Upper lobe of left lung (tissue), 6 donors: ENCODE measurements around the gene SGPL1. TPM values are rescaled to one million over a fixed set of nuclear protein-coding genes. Genes with fewer than 3 reads are reported as not detected.

Experiments used
- ATAC-seq, 2 donors: fragments of 200-7000 bp; cut with Tn5 transposase; one replicate each; pipeline ENCODE4 v1.9.1; 2022; ENCODE audit warnings: mild to moderate bottlenecking in 2 of 2, moderate library complexity in 2 of 2; ENCODE audit not compliant: low FRiP score in 2 of 2
- DNase-seq, 2 donors: peaks; one replicate each; pipeline ENCODE4 v3.0.0-alpha.2; 2019 to 2020
- H3K27ac ChIP-seq, 4 donors: fragments of 200-600 bp; sonication (generic); one replicate each; pipeline ENCODE4 v1.5.1; 2016 to 2019
- H3K27me3 ChIP-seq, 4 donors: fragments of 200-600 bp; sonication (generic); one replicate each; pipeline ENCODE4 v1.5.1; 2017 to 2019
- H3K36me3 ChIP-seq, 4 donors: fragments of 200-600 bp; sonication (generic); one replicate each; pipeline ENCODE4 v1.5.1; 2016 to 2019
- H3K4me1 ChIP-seq, 4 donors: fragments of 200-600 bp; sonication (generic); one replicate each; pipeline ENCODE4 v1.5.1; 2018 to 2019
- H3K4me3 ChIP-seq, 4 donors: fragments of 200-600 bp; sonication (generic); one replicate each; pipeline ENCODE4 v1.5.1; 2017 to 2019; ENCODE audit warnings: mild to moderate bottlenecking in 2 of 4, moderate library complexity in 1 of 4
- H3K9me3 ChIP-seq, 4 donors: fragments of 200-600 bp; sonication (generic); one replicate each; pipeline ENCODE4 v1.5.1; 2018 to 2019
- CTCF ChIP-seq, 6 experiments: fragments of 450-650 bp in 4 of 6; fragments of 200-600 bp in 2 of 6; sonication (generic) in 2 of 6; IDR thresholded peaks; one replicate each; pipeline ENCODE4 v1.5.1; 2016 to 2019; ENCODE audit warnings: antibody characterized with exemption in 6 of 6
- EP300 ChIP-seq, 4 donors: sonication (generic); formaldehyde crosslinking; IDR thresholded peaks; one replicate each; pipeline ENCODE4 v1.5.1; 2017; ENCODE audit warnings: antibody characterized with exemption in 4 of 4, control low read depth in 2 of 4
- POLR2A ChIP-seq, 4 donors: fragments of 450-650 bp; IDR thresholded peaks; one replicate each; pipeline ENCODE4 v1.5.1; 2016 to 2017; ENCODE audit warnings: antibody characterized with exemption in 4 of 4, mild to moderate bottlenecking in 2 of 4
- POLR2AphosphoS5 ChIP-seq, 2 donors: sonication (generic); formaldehyde crosslinking; IDR thresholded peaks; one replicate each; pipeline ENCODE4 v1.5.1; 2017; ENCODE audit warnings: antibody characterized with exemption in 2 of 2
- WGBS, 2 donors: methylation state at CpG; one replicate each; pipeline ENCODE4 v1.1.5; 2017 to 2018; 5-methylcytosine and 5-hydroxymethylcytosine counted together
- total RNA-seq, 6 donors: library from RNA; depleted of rRNA in 4 of 6; stranded (reverse); fragments of >200 nt in 4 of 6; gene quantifications; one replicate each; pipeline versions ENCODE4 v1.1.0 to v1.2.1, GENCODE V29; 2016 to 2021
- donor health status: DM: no; HTN: no; CAD: no; lungs with moderate emphysema.
- donor health status: DM: no; HTN: yes; CAD: no; lungs with severe emphysema.

The SGPL1 gene
- total RNA-seq, 6 donors from 2014 or later, result 18.4 to 43.8 (median 30.4) TPM

DNA sequence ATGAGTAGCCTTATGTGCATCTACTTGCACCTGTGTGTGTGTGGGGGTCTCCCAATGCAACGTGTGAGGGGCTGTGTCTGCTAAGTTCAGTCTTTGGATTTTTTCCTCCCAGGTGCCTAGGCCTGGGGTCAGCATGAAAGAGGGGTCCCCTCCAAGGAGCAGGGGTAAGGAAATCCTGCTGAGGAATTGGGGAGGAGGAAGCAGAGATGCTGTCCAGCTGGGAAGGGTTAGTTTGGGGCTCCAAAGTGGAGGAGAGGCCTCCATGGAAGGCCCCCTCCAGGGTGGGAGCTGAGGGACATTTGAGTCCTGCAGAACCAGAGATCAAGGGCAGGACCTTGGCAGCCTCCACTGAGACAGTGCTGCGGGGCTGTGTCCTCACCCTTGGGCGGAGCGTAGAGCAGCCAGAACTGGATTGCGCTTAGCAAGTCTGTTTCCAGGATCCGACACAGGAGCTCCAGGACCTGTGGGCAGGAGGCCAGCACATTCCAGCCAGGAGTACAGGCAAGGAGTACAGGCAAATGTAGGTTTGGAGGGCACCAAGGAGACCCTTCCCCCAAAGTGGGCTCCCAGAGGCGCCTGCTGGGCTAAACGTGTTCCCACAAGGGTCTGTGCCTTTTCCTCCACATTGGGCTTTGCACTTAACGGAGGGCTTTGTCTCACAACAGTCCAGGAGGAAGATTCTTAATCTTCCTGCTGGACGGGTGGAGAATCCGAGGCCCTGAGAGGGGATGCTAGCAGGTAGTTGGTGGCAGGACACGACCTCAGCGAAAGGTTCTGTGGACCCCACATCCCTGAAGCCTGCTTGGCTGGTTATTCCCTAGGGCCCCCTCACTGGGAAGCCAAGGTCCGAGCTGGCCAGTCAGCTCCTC, 40.7 kb upstream of the SGPL1 start:
- H3K9me3 ChIP-seq, result no peaks in the 10 kb centered on the region
- WGBS, 2 donors, result 71 to 87% methylated on average over 6 to 14 of the region's 14 CpGs
- no peak for TF ChIP-seq EP300 (IDR thresholded peaks at IDR 0.05)
- TF ChIP-seq POLR2AphosphoS5 (IDR thresholded peaks at IDR 0.05), result no peak
- no peak for TF ChIP-seq POLR2A (IDR thresholded peaks at IDR 0.05)
- TF ChIP-seq CTCF (IDR thresholded peaks at IDR 0.05), result no peak
- no peaks in the 10 kb centered on the region for H3K36me3 ChIP-seq
- no peaks in the 10 kb centered on the region for H3K4me1 ChIP-seq
- DNase-seq, result peak; percentile 20 to 22
- no peaks in the 10 kb centered on the region for H3K27me3 ChIP-seq
- H3K27ac ChIP-seq, result no peak overlapping the region
- no peak for ATAC-seq
- no peak overlapping the region for H3K4me3 ChIP-seq

GRCh38 chr10:70775679-70776454, 39.9 kb upstream of the SGPL1 start:
- DNase-seq, result peak; percentile 14 to 49
- Histone ChIP-seq H3K9me3 (no peaks in the 10 kb centered on the region), H3K27ac (no peak overlapping the region), H3K4me1 (no peaks in the 10 kb centered on the region), H3K4me3 (no peak overlapping the region), H3K36me3 (no peaks in the 10 kb centered on the region), H3K27me3 (no peaks in the 10 kb centered on the region)
- TF ChIP-seq POLR2AphosphoS5 (IDR thresholded peaks at IDR 0.05), result no peak
- no peak for TF ChIP-seq POLR2A (IDR thresholded peaks at IDR 0.05)
- no peak for TF ChIP-seq CTCF (IDR thresholded peaks at IDR 0.05)
- no peak for TF ChIP-seq EP300 (IDR thresholded peaks at IDR 0.05)
- no peak for ATAC-seq
- WGBS, 2 donors, result 92% methylated on average over 6 to 12 of the region's 13 CpGs

DNA sequence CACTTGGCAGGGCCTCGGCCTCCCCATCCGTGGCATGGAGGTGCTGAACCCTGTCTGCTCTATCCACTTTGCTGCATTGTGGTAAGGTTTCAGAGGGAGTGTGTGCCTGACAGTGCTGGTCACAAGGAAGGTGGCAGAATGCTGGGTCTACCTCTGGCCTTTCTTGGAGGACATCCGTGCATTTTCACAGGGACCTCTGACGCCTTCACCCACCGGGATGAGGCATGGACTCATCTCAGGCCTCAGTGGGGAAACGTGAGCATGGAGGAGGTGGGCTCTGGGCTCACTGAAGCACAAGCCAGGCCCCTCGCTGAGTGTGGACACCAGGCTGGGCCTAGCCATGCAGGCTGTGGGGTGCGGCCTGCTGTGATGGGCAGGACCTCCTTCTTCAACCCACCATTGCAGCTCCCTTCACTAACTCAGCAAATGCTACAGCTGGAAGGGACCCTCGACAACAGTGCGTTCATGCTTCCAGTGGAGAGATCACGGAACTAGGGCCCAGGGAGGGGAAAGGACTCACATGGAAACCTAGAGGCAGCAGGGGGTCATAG, 39.2 kb upstream of the SGPL1 start:
- ATAC-seq, result no peak
- Histone ChIP-seq H3K27me3 (no peaks in the 10 kb centered on the region), H3K27ac (no peak overlapping the region), H3K9me3 (no peaks in the 10 kb centered on the region), H3K4me3 (no peak overlapping the region), H3K36me3 (no peaks in the 10 kb centered on the region), H3K4me1 (no peaks in the 10 kb centered on the region)
- 87 to 100% methylated on average over 5 to 11 of the region's 11 CpGs for WGBS, 2 donors
- DNase-seq, result peak; percentile 12 to 36
- TF ChIP-seq POLR2A (IDR thresholded peaks at IDR 0.05) (no peak), POLR2AphosphoS5 (IDR thresholded peaks at IDR 0.05) (no peak), CTCF (IDR thresholded peaks at IDR 0.05) (no peak), EP300 (IDR thresholded peaks at IDR 0.05) (no peak)

DNA sequence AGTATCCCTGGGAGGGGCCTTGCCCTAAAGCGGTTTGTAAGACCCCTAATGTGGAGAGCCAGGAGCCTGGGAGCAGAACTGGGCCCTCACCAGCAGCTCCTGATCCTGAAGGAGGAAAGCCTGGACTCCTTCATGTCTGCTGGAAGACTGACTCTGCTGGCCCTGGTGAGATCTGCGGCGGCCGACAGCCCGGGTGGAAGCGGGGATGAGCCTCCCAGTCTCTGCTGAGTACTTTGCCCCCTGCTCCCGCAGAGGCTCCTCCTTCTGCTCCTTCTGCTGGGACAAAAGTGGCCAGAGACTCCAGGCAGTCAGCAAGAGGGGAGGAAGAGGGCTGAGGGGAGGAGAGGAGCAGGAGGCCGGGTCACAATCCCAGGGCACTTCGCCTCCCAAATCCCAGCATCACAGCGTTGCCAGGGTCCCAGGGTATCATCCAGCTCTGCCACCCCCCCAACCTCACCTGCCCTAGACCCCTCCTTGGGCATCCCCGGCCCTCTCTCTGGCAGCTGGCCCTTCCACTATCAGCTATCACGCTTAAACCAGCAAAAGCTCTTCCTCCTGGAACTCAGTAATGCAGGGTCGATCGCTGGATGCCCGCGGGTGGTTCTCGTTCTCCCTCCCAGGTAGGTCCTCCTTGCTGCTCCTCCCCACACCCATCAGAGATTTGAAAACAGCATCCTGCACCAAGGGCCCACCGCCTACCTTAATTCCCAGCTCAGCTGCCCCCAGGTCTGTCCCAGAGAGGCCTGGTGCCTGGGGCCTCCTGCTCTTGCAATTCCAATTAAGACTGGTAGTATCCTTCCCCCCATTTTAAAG, 38.5 kb upstream of the SGPL1 start:
- 92 to 96% methylated on average over 17 to 18 of the region's 18 CpGs for WGBS, 2 donors
- DNase-seq (peak; percentile 10 to 68), ATAC-seq (no peak)

More for the DNA sequence above, 38.5 kb upstream of the SGPL1 start:
- Histone ChIP-seq H3K4me3 (no peak overlapping the region), H3K27ac (no peak overlapping the region), H3K27me3 (no peaks in the 10 kb centered on the region), H3K9me3 (no peaks in the 10 kb centered on the region), H3K4me1 (no peaks in the 10 kb centered on the region), H3K36me3 (no peaks in the 10 kb centered on the region)
- TF ChIP-seq POLR2AphosphoS5 (IDR thresholded peaks at IDR 0.05), result no peak
- no peak for TF ChIP-seq CTCF (IDR thresholded peaks at IDR 0.05)
- no peak for TF ChIP-seq POLR2A (IDR thresholded peaks at IDR 0.05)
- TF ChIP-seq EP300 (IDR thresholded peaks at IDR 0.05), result no peak
